SK-N-SH (cell line): ENCODE measurements around the gene LCORL. TPM values are rescaled to one million over a fixed set of nuclear protein-coding genes. Genes with fewer than 3 reads are reported as not detected.
"Not testable (repeated sequence)": the region's sequence is repeated elsewhere in the genome, so short reads cannot be mapped to it uniquely, and the experiment has no call there.

Experiments
- CTCF ChIA-PET: fragments of 300-600, 350-600 bp; formaldehyde crosslinking; extraction: SDS; loops from one replicate; lab custom pipeline; 2021; lab: Yijun Ruan, JAX
- POLR2A ChIA-PET: fragments of 350-600 bp; sonication (Branson Sonifier 250); formaldehyde crosslinking; extraction: SDS; loops from one replicate; lab custom pipeline; 2020; ENCODE audit warnings: antibody characterized with exemption, inconsistent platforms; lab: Yijun Ruan, JAX
- DNase-seq: peaks from one replicate; pipeline ENCODE4 v3.0.0; 2012
- H2AFZ ChIP-seq: fragments of 200-600 bp; sonication (generic); 2 replicates; pipeline ENCODE4 v1.8.1; 2016; ENCODE audit warnings: antibody characterized with exemption, mild to moderate bottlenecking, low read depth
- H3F3A ChIP-seq: fragments of 200-600 bp; sonication (generic); replicated peaks from 2 replicates; pipeline ENCODE3; 2016; ENCODE audit warnings: antibody characterized with exemption, mild to moderate bottlenecking; ENCODE audit not compliant: insufficient read depth
- H3K27ac ChIP-seq, 2 experiments: fragments of 200-500 bp in 1 of 2; fragments of 200-600 bp in 1 of 2; sonication (Bioruptor generic) in 1 of 2; sonication (generic), shearing (Covaris generic) in 1 of 2; 2 replicates each; pipeline versions ENCODE4 v1.5.1 to v1.6.1; 2014 to 2016; ENCODE audit warnings: low read depth in 2 of 2, inconsistent platforms in 1 of 2, low read length in 1 of 2, mild to moderate bottlenecking in 1 of 2, mixed read lengths in 1 of 2
- H3K27me3 ChIP-seq: fragments of 200-600 bp; sonication (generic), shearing (Covaris generic); 2 replicates; pipeline ENCODE4 v1.6.1; 2016; ENCODE audit warnings: mixed run types; ENCODE audit not compliant: insufficient read depth
- H3K36me3 ChIP-seq, 2 experiments: fragments of 200-500 bp in 1 of 2; fragments of 200-600 bp in 1 of 2; sonication (Bioruptor generic) in 1 of 2; sonication (generic) in 1 of 2; replicated peaks in 1 of 2; 2 replicates each; pipeline versions ENCODE3 to v1.5.1; 2014 to 2016; ENCODE audit warnings: low read length in 1 of 2, mild to moderate bottlenecking in 1 of 2; ENCODE audit not compliant: insufficient read depth in 2 of 2, control insufficient read depth in 1 of 2
- H3K4me1 ChIP-seq, 2 experiments: fragments of 200-500 bp in 1 of 2; fragments of 200-600 bp in 1 of 2; sonication (Bioruptor generic) in 1 of 2; sonication (generic), shearing (Covaris generic) in 1 of 2; 2 replicates each; pipeline versions ENCODE4 v1.5.1 to v1.6.1; 2014 to 2016; ENCODE audit warnings: low read depth in 1 of 2, low read length in 1 of 2, mixed run types in 1 of 2; ENCODE audit not compliant: insufficient read depth in 2 of 2, control insufficient read depth in 1 of 2
- H3K4me2 ChIP-seq: fragments of 200-600 bp; sonication (generic), shearing (Covaris generic); 2 replicates; pipeline ENCODE4 v1.6.1; 2017; ENCODE audit warnings: mixed run types
- H3K4me3 ChIP-seq, 2 experiments: fragments of 200-500 bp in 1 of 2; fragments of 200-600 bp in 1 of 2; sonication (Bioruptor generic) in 1 of 2; sonication (generic), shearing (Covaris generic) in 1 of 2; 2 replicates each; pipeline versions ENCODE4 v1.5.1 to v1.8.1; 2014 to 2016; ENCODE audit warnings: low read depth in 2 of 2, inconsistent platforms in 1 of 2, low read length in 1 of 2, mild to moderate bottlenecking in 1 of 2, mixed read lengths in 1 of 2, moderate library complexity in 1 of 2
- H3K79me2 ChIP-seq: fragments of 200-600 bp; sonication (generic); 2 replicates; pipeline ENCODE4 v1.8.1; 2017; ENCODE audit warnings: mild to moderate bottlenecking; ENCODE audit not compliant: insufficient read depth
- H3K9ac ChIP-seq: fragments of 200-600 bp; sonication (generic); 2 replicates; pipeline ENCODE4 v1.6.1; 2017; ENCODE audit warnings: mixed run types
- H3K9me2 ChIP-seq: fragments of 200-600 bp; sonication (generic); 2 replicates; pipeline ENCODE4 v1.6.1; 2017; ENCODE audit warnings: mixed run types
- H3K9me3 ChIP-seq: fragments of 200-600 bp; sonication (generic); 2 replicates; pipeline ENCODE4 v1.6.1; 2017; ENCODE audit warnings: mixed run types, mild to moderate bottlenecking, moderate library complexity
- H4K20me1 ChIP-seq: fragments of 200-600 bp; sonication (generic); 2 replicates; pipeline ENCODE4 v1.6.1; 2017; ENCODE audit warnings: mild to moderate bottlenecking, mixed run types; ENCODE audit not compliant: insufficient read depth
- CHD2 ChIP-seq: fragments of 150-350 bp; IDR thresholded peaks from 2 replicates; pipeline ENCODE4 v1.6.1; 2018; ENCODE audit warnings: low read length; ENCODE audit not compliant: partially characterized antibody
- CTCF ChIP-seq: fragments of 200-600 bp; sonication (generic); IDR thresholded peaks from 2 replicates; pipeline ENCODE4 v1.6.1; 2017; ENCODE audit warnings: antibody characterized with exemption, mild to moderate bottlenecking, moderate library complexity
- EP300 ChIP-seq, 2 experiments: IDR thresholded peaks; 2 replicates each; pipeline versions ENCODE4 v1.4.0 to v1.6.1; 2012; ENCODE audit warnings: borderline replicate concordance in 1 of 2, low read depth in 1 of 2, low read length in 1 of 2
- EZH2phosphoT487 ChIP-seq: fragments of 200-600 bp; sonication (generic); IDR thresholded peaks from 2 replicates; pipeline ENCODE4 v1.6.1; 2017; ENCODE audit warnings: low read depth, mixed run types, mild to moderate bottlenecking, antibody characterized with exemption, moderate library complexity, borderline replicate concordance
- FOXM1 ChIP-seq: IDR thresholded peaks from 2 replicates; pipeline ENCODE4 v1.4.0; 2012; ENCODE audit warnings: low read depth, mild to moderate bottlenecking
- GATA2 ChIP-seq: sonication (generic); formaldehyde crosslinking; IDR thresholded peaks from 2 replicates; pipeline ENCODE4 v1.5.0; 2020; ENCODE audit warnings: mild to moderate bottlenecking, missing genetic modification reagents
- IRF3 ChIP-seq: fragments of 150-350 bp; IDR thresholded peaks from 2 replicates; pipeline ENCODE4 v1.6.1; 2016; ENCODE audit warnings: mild to moderate bottlenecking, low read depth, low read length
- MEF2A ChIP-seq: IDR thresholded peaks from 2 replicates; pipeline ENCODE4 v1.4.0; 2012; ENCODE audit warnings: low read depth, borderline replicate concordance
- MXI1 ChIP-seq: IDR thresholded peaks from 2 replicates; pipeline ENCODE4 v1.6.1; 2012; ENCODE audit warnings: mild to moderate bottlenecking, low read depth, low read length, improper control_type of control experiment
- NFIC ChIP-seq: IDR thresholded peaks from 2 replicates; pipeline ENCODE4 v1.4.0; 2012; ENCODE audit warnings: borderline replicate concordance
- NRF1 ChIP-seq: IDR thresholded peaks from 2 replicates; pipeline ENCODE4 v1.6.1; 2012; ENCODE audit warnings: low read depth, mild to moderate bottlenecking, low read length
- PBX3 ChIP-seq: IDR thresholded peaks from 2 replicates; pipeline ENCODE4; 2012
- RCOR1 ChIP-seq: fragments of 150-350 bp; IDR thresholded peaks from 2 replicates; pipeline ENCODE4 v1.6.1; 2017; ENCODE audit warnings: antibody characterized with exemption, low read length
- REST ChIP-seq: IDR thresholded peaks from 2 replicates; pipeline ENCODE4 v1.6.1; 2012; ENCODE audit warnings: mild to moderate bottlenecking, low read depth, low read length, moderate library complexity
- RXRA ChIP-seq: IDR thresholded peaks from 2 replicates; pipeline ENCODE4 v1.4.0; 2012; ENCODE audit warnings: low read depth, mild to moderate bottlenecking, borderline replicate concordance
- SMC3 ChIP-seq: IDR thresholded peaks from 2 replicates; pipeline ENCODE4 v1.6.1; 2012; ENCODE audit warnings: low read depth, low read length, improper control_type of control experiment
- TAF1 ChIP-seq: IDR thresholded peaks from 2 replicates; pipeline ENCODE4 v1.6.1; 2012; ENCODE audit warnings: low read depth, mild to moderate bottlenecking, low read length, moderate library complexity, borderline replicate concordance
- TCF12 ChIP-seq: IDR thresholded peaks from 2 replicates; pipeline ENCODE4 v1.4.0; 2012
- USF2 ChIP-seq: fragments of 150-350 bp; IDR thresholded peaks from 2 replicates; pipeline ENCODE4 v1.6.1; 2017; ENCODE audit warnings: antibody characterized with exemption, low read length, low read depth, borderline replicate concordance
- WGBS: methylation state at CpG from one replicate; pipeline ENCODE4 v1.1.6; 2017; ENCODE audit warnings: low lambda C conversion rate; 5-methylcytosine and 5-hydroxymethylcytosine counted together
- polyA plus RNA-seq, 3 experiments: library from polyadenylated mRNA; depleted of rRNA; stranded (reverse); fragments of >200 nt; gene quantifications; 2 replicates each; pipeline ENCODE4 v1.2.3, GENCODE V29; 2012

The LCORL gene
- polyA plus RNA-seq, 1 of the 3 experiments (the other 2 are of a cell fraction), result 1.9 TPM

GRCh38 chr4:17851959-17852358 is 169.6 kb downstream of the LCORL start:
- no peak overlapping the region for H2AFZ ChIP-seq
- TF ChIP-seq TAF1, result no peak
- TF ChIP-seq TCF12, result no peak
- TF ChIP-seq MXI1, result no peak
- no peak for TF ChIP-seq IRF3
- no peak for TF ChIP-seq PBX3
- TF ChIP-seq NRF1, result no peak
- TF ChIP-seq USF2, result no peak
- no peak for TF ChIP-seq CHD2
- TF ChIP-seq SMC3, result no peak
- no peak for TF ChIP-seq EP300 (IDR thresholded peaks at IDR 0.05; ENCODE audit: borderline replicate concordance in 1 of 2, low read depth in 1 of 2, low read length in 1 of 2)
- no peak for TF ChIP-seq FOXM1
- TF ChIP-seq EZH2phosphoT487, result no peak
- no peak for TF ChIP-seq REST
- TF ChIP-seq MEF2A, result no peak
- no peak for TF ChIP-seq GATA2 (CRISPR knock-in tag)
- TF ChIP-seq RXRA, result no peak
- TF ChIP-seq RCOR1, result no peak
- no peak for TF ChIP-seq NFIC
- TF ChIP-seq CTCF, result no peak
- H3K27me3 ChIP-seq, result no peaks in the 10 kb centered on the region
- peaks cover 7% of the 10 kb centered on the region for H3F3A ChIP-seq
- H3K4me1 ChIP-seq, result no peaks in the 10 kb centered on the region; a peak in 1 of 4 replicates
- H3K9ac ChIP-seq, result no peak overlapping the region
- H3K79me2 ChIP-seq, result no peaks in the 10 kb centered on the region; the same call in 1 of the 2 replicates
- no peak overlapping the region for H3K4me2 ChIP-seq
- no peak overlapping the region for H3K27ac ChIP-seq
- no peak for DNase-seq
- CTCF ChIA-PET, result no interaction called here
- H4K20me1 ChIP-seq, result no peaks in the 10 kb centered on the region
- peaks cover 4% of the 10 kb centered on the region; the same call in 1 of the 2 replicates for H3K9me3 ChIP-seq
- POLR2A ChIA-PET, result no interaction called here
- H3K9me2 ChIP-seq, result no peaks in the 10 kb centered on the region
- H3K36me3 ChIP-seq, result peaks cover 0 to 13% of the 10 kb centered on the region in 2 experiments
- H3K4me3 ChIP-seq, result no peak overlapping the region

GRCh38 chr4:17850295-17850694 is 171.3 kb downstream of the LCORL start:
- Histone ChIP-seq H3K36me3 (peaks cover 10 to 23% of the 10 kb centered on the region in 2 experiments), H3F3A (peaks cover 16% of the 10 kb centered on the region)
- 100% methylated on average over 1 of the region's 1 CpG for WGBS
- POLR2A ChIA-PET, H3K9me2 ChIP-seq, H3K4me1 ChIP-seq, H3K4me3 ChIP-seq, H4K20me1 ChIP-seq, H3K9me3 ChIP-seq, CTCF ChIA-PET, H2AFZ ChIP-seq, H3K27ac ChIP-seq, H3K4me2 ChIP-seq, H3K27me3 ChIP-seq, DNase-seq, H3K79me2 ChIP-seq, H3K9ac ChIP-seq: not testable (repeated sequence)
